Measurements from ENCODE around the gene SELE. TPM values are rescaled to one million over a fixed set of nuclear protein-coding genes. Genes with fewer than 3 reads are reported as not detected.

Gene SELE
- polyA plus RNA-seq, 1 donor, result 1.3 TPM

- no peak for DNase-seq
Measured at GRCh38 chr1:169682071-169682470, 51.8 kb downstream of the SELE start.

GRCh38 chr1:169681140-169681539, 52.7 kb downstream of the SELE start:
- no peak for DNase-seq

GRCh38 chr1:169680377-169681019, 53.4 kb downstream of the SELE start:
- no peak for DNase-seq

- no peak for DNase-seq
Measured at GRCh38 chr1:169679692-169680091, 54.2 kb downstream of the SELE start.

- no peak for DNase-seq
Measured at GRCh38 chr1:169676001-169676400, 57.9 kb downstream of the SELE start.

Other genes with a start within 250 kb of the SELE start
- 6.4 TPM for gene SLC19A2, start 248.1 kb downstream of the SELE start, polyA plus RNA-seq (ENCODE audit: insufficient read length)
- 0.26 TPM for gene F5, start 147.6 kb downstream of the SELE start, polyA plus RNA-seq (ENCODE audit: insufficient read length)
- 0.76 TPM for gene SELP, start 104.0 kb downstream of the SELE start, polyA plus RNA-seq (ENCODE audit: insufficient read length)
- 2.6 TPM for gene SELL, start 22.5 kb downstream of the SELE start, polyA plus RNA-seq (ENCODE audit: insufficient read length)
- 6.4 TPM for gene METTL18, start 60.8 kb upstream of the SELE start, polyA plus RNA-seq (ENCODE audit: insufficient read length)
- 10.6 TPM for gene SCYL3, start 159.8 kb upstream of the SELE start, polyA plus RNA-seq (ENCODE audit: insufficient read length)